Epithelial cell of prostate (primary cell): ENCODE results near the gene RXRG.
A peak's percentile ranks its signal among the peaks of the same experiment; 100 is the strongest.

Experiments
- DNase-seq: peaks from one replicate; pipeline ENCODE4 v3.0.0-alpha.2; 2011; ENCODE audit warnings: low read depth, low spot score
- H3K27ac ChIP-seq: fragments of 450-650 bp; 2 replicates; pipeline ENCODE4 v1.5.1; 2017; ENCODE audit warnings: mild to moderate bottlenecking

The RXRG gene

GRCh38 chr1:165452336-165453130, 7.6 kb upstream of the RXRG start:
- no peak for DNase-seq
- no peak overlapping the region for H3K27ac ChIP-seq

GRCh38 chr1:165451691-165452090, 6.8 kb upstream of the RXRG start:
- H3K27ac ChIP-seq: no peak overlapping the region
- DNase-seq: no peak

GRCh38 chr1:165449131-165449530, 4.2 kb upstream of the RXRG start:
- DNase-seq: no peak

GRCh38 chr1:165445388-165445787, 462 bp upstream of the RXRG start:
- DNase-seq: no peak
- H3K27ac ChIP-seq: no peak overlapping the region

More at GRCh38 chr1:165449131-165449530, 4.2 kb upstream of the RXRG start:
- H3K27ac ChIP-seq: no peak overlapping the region

- H3K27ac ChIP-seq: no peak overlapping the region
- DNase-seq: no peak
Measured at GRCh38 chr1:165443539-165444311, 1.2 kb downstream of the RXRG start.

- no peak for DNase-seq
- no peak overlapping the region for H3K27ac ChIP-seq
Measured at GRCh38 chr1:165442653-165443052, 2.3 kb downstream of the RXRG start.

GRCh38 chr1:165442053-165442452, 2.9 kb downstream of the RXRG start:
- no peak overlapping the region for H3K27ac ChIP-seq
- DNase-seq: no peak

- no peak overlapping the region for H3K27ac ChIP-seq
- no peak for DNase-seq
Measured at GRCh38 chr1:165441166-165441880, 3.6 kb downstream of the RXRG start.

GRCh38 chr1:165439330-165439729, 5.6 kb downstream of the RXRG start:
- DNase-seq: no peak
- H3K27ac ChIP-seq: no peak overlapping the region

GRCh38 chr1:165436994-165437393, 7.9 kb downstream of the RXRG start:
- no peak overlapping the region for H3K27ac ChIP-seq
- no peak for DNase-seq

- DNase-seq: no peak
- H3K27ac ChIP-seq: no peak overlapping the region
Measured at GRCh38 chr1:165435801-165436200, 9.1 kb downstream of the RXRG start.

- DNase-seq: no peak
- H3K27ac ChIP-seq: no peak overlapping the region
Measured at GRCh38 chr1:165434281-165434680, 10.6 kb downstream of the RXRG start.

GRCh38 chr1:165431079-165431478, 13.8 kb downstream of the RXRG start:
- H3K27ac ChIP-seq: no peak overlapping the region
- no peak for DNase-seq

GRCh38 chr1:165426745-165427144, 18.2 kb downstream of the RXRG start:
- H3K27ac ChIP-seq: no peak overlapping the region

GRCh38 chr1:165425621-165426020, 19.3 kb downstream of the RXRG start:
- DNase-seq: no peak
- no peak overlapping the region for H3K27ac ChIP-seq

More at GRCh38 chr1:165426745-165427144, 18.2 kb downstream of the RXRG start:
- DNase-seq: no peak

GRCh38 chr1:165424454-165425216, 20.3 kb downstream of the RXRG start:
- no peak for DNase-seq
- H3K27ac ChIP-seq: no peak overlapping the region

- no peak overlapping the region for H3K27ac ChIP-seq
- DNase-seq: no peak
Measured at GRCh38 chr1:165423136-165423535, 21.8 kb downstream of the RXRG start.

- peak; percentile 10 for DNase-seq
- H3K27ac ChIP-seq: peak overlapping the region; percentile 32
Measured at GRCh38 chr1:165420655-165421054, 24.3 kb downstream of the RXRG start.

GRCh38 chr1:165419839-165420238, 25.1 kb downstream of the RXRG start:
- no peak overlapping the region for H3K27ac ChIP-seq
- no peak for DNase-seq

- H3K27ac ChIP-seq: no peak overlapping the region
Measured at GRCh38 chr1:165418195-165418594, 26.7 kb downstream of the RXRG start.

More at GRCh38 chr1:165418195-165418594, 26.7 kb downstream of the RXRG start:
- DNase-seq: no peak
